HG02610 (cell line): ENCODE data around the gene MMRN1.

Experiments
- ATAC-seq: cut with Tn5 transposase; IDR thresholded peaks from one replicate; pipeline ENCODE4 v1.9.1; 2021; ENCODE audit warnings: mild to moderate bottlenecking, moderate library complexity; ENCODE audit not compliant: unreplicated experiment

The MMRN1 gene, protein sequence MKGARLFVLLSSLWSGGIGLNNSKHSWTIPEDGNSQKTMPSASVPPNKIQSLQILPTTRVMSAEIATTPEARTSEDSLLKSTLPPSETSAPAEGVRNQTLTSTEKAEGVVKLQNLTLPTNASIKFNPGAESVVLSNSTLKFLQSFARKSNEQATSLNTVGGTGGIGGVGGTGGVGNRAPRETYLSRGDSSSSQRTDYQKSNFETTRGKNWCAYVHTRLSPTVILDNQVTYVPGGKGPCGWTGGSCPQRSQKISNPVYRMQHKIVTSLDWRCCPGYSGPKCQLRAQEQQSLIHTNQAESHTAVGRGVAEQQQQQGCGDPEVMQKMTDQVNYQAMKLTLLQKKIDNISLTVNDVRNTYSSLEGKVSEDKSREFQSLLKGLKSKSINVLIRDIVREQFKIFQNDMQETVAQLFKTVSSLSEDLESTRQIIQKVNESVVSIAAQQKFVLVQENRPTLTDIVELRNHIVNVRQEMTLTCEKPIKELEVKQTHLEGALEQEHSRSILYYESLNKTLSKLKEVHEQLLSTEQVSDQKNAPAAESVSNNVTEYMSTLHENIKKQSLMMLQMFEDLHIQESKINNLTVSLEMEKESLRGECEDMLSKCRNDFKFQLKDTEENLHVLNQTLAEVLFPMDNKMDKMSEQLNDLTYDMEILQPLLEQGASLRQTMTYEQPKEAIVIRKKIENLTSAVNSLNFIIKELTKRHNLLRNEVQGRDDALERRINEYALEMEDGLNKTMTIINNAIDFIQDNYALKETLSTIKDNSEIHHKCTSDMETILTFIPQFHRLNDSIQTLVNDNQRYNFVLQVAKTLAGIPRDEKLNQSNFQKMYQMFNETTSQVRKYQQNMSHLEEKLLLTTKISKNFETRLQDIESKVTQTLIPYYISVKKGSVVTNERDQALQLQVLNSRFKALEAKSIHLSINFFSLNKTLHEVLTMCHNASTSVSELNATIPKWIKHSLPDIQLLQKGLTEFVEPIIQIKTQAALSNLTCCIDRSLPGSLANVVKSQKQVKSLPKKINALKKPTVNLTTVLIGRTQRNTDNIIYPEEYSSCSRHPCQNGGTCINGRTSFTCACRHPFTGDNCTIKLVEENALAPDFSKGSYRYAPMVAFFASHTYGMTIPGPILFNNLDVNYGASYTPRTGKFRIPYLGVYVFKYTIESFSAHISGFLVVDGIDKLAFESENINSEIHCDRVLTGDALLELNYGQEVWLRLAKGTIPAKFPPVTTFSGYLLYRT

GRCh38 chr4:89894649-89895550 is at the start of gene MMRN1:
MMRN1 (plus strand) TSS chr4:89894854; CDS start chr4:89894972, 118 bp downstream.
- peak; percentile 53 for ATAC-seq

- no peak for ATAC-seq
Measured at GRCh38 chr4:89847571-89848325, 46.9 kb upstream of the MMRN1 start.

DNA sequence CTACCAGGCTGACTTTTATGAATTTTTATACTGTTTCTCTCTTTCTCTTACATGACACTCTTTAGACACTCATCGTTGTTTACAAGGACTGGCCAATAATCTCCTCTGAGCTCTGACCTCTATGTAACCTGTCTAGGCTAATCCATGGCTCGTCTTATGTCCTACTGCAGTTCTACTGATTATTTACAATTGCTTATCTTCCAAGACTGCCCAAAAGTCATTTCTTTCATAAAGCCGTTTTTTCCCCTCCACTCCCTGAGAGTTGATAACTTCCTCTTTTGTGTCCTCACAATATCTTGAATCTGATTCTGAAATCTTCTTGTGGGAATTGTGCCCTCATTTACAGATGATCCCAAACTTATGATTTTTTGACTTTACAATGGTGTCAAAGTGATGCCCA is 39.4 kb upstream of the MMRN1 start:
- no peak for ATAC-seq

DNA sequence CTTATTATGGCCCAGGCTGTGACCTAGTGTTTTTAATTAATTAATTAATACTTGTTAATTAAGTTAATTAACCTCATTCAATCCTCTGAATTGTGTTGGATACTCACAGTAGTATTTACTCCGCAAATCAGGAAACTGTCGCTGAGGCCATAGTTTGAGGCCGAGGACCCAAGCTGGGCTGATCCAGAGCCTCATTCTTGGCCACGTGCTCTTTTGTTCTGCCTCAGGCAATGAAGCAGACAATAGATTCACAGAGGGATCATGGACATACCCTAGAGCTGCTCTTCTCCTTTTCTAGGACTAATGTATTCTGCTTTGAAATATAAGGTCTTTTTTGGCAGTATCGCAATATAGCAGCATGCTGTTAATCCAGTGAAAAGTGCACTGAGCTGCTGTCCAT is 33.7 kb upstream of the MMRN1 start:
- no peak for ATAC-seq

DNA sequence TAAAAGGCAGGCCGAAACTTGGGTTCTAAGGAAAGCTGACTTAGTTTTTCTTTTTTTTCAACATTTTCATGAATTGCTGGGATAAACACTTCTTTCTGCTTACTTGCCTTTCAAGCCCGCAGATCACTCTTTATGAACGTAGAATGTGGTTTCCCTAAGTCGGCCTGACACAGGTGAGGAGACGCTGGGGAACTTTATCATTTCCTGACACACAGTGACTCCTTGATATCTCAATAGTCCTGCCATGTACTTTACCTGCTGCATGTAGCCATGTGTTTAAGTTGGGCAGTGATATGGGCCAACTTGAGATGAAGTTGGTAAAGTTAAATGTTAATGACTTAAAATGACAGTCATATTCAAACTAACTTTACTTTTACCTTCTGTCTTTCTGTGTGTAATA is 31.1 kb upstream of the MMRN1 start:
- ATAC-seq = no peak

DNA sequence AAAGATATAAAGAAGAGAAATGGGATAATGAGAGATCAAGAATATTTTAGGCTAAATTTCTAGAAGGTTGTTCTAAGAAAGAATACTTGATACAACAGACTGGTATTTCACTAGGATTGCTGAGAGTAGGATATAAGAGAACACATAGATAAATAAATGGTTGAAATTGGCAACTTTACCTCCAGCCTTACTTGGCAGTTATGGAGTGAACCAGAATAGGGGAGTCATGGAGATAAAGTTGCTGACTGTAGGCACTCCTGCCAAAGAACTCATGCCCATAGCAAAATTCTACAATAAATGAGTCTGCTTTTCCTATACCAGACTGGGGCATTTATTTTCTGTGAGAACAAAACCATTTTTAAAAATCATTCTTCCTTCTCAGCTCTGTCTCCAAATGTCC is 26.4 kb upstream of the MMRN1 start:
- ATAC-seq = no peak

DNA sequence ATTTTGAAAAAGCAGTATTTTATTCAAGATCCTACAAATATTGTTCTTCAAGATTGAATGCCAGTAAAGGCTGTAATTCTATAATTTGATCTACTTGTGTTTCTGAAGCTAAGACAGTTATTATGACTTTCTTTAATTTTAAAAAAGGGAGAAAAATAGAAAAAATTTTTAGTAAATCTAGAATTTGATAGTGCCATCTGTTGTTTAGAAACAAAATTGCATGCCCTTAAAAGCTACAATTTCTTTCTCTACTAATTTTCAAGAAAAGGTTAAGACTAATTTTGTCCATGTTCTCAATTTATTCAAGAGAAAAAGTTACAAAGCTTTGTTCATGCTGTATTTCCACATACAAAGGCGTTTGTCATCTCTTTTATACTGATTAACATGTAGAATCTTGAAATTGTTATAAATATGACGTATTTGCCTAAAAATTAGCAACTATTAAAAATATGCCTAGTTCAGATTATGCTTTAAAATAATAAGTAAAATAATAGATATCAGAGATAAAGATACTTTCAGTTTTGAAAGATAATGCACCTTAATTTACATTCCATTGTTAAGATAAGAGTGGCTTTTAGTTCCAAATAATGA is 25.6 kb upstream of the MMRN1 start:
- ATAC-seq = no peak

DNA sequence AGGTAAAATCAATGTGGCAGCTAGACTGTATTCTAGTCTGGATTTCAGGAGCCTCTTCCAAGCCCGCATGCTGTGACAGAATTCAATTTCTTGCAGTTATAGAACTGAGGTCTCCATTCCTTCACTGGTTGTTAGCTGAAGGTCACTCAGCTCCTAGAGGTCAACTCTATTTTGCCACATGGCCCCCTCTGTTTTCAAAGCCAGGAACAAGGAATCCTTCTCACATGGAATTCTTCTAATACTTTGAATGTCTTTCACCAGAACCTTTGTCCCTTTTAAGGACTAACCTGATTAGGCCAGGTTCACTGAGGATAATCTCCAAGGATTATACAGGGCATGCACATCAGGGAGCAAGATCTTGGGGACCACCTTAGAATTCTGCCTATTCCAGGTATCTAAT is 23.4 kb upstream of the MMRN1 start:
- no peak for ATAC-seq

DNA sequence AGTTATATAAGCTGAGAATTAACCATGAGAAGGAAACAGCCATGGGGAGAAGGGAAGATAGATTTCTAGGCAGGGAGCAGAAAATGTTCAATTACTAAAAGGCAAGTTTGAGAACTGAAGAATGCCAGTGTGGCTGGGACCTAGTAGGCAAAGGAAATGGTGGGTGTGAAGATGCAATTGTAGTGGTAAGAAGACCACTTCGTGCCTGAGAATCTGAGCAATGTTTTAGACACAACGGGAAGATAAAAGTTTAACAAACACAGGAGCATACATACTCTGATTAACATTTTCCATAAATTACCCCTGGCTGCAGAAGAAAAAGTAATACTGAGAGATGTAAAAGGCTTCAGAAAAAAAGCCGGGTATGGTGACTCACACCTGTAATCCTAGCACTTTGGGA is 18.1 kb upstream of the MMRN1 start:
- no peak for ATAC-seq

DNA sequence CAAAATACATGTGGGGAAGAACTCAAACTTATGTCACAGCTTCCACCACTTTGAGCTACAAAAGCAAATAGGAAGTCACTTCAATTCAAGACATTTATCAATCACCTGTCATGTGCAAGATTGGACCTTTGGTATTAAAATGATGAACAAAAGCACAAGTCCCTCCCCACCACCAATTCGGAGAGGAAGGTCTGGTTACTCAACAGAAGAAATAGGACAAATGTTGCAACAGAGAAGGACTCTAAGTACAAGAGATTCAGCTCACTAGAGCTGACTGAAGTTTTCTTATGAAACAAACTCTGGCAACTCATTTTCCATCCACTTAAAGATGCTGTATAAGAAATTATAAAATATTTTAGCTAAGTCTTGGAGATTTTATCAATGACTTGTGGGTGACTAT is 16.0 kb upstream of the MMRN1 start:
- ATAC-seq = no peak

- no peak for ATAC-seq
Measured at GRCh38 chr4:89879215-89879614, 15.4 kb upstream of the MMRN1 start.

DNA sequence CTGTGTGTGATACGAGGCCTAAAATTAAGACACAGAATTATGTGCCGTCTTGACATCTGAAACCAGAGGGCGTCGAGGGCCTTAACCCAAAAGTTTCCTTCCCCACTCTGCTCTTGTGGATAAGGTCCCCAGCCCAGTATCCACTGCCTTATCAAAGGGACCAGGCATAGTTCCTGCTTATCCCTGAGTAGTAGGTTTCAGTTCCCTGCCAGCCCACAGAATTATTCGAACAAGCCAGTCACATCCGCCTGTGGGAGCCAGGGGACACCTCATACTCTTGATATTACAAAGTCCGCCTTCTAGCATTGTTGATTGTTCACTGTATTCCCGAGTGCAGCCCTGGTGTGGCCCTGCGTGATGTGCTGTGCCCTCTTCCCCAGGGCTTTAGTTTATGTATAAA is 5.4 kb upstream of the MMRN1 start:
- no peak for ATAC-seq

GRCh38 chr4:89897867-89898266 is 3.2 kb downstream of the MMRN1 start:
- ATAC-seq = no peak

GRCh38 chr4:89898304-89898716 is 3.7 kb downstream of the MMRN1 start:
- ATAC-seq = peak; percentile 56

DNA sequence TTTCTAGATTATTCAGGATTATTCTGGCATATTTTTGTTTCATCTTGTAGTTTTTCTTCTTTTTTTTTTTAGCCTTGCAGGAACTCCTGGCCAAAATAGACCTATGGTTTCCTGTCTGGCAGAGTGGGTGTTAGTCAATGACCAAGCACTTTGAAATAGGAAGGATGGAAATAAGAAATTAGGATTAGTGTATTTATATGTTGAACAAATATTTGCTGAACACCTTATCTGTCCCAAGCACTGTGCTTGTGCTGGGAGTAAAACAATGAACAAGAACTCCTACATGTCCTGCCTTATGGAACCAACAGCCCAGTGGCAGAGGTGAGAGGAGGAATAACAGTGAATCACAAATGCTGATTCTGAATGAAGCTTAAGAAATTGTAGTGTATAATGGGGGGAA is 4.5 kb downstream of the MMRN1 start:
- no peak for ATAC-seq

- no peak for ATAC-seq
Measured at GRCh38 chr4:89899854-89900253, 5.2 kb downstream of the MMRN1 start.

GRCh38 chr4:89901808-89902431 is 7.3 kb downstream of the MMRN1 start:
- ATAC-seq = peak; percentile 70

GRCh38 chr4:89904524-89904923 is 9.9 kb downstream of the MMRN1 start:
- ATAC-seq = no peak

GRCh38 chr4:89906316-89906715 is 11.7 kb downstream of the MMRN1 start:
- no peak for ATAC-seq
